ENCODE data around the gene TARM1. TPM values are rescaled to one million over a fixed set of nuclear protein-coding genes. Genes with fewer than 3 reads are reported as not detected.
A peak's percentile ranks its signal among the peaks of the same experiment; 100 is the strongest.

TARM1 gene
- total RNA-seq, 4 donors from 2014 or later: not detected

GRCh38 chr19:54107876-54108490 is 26.8 kb upstream of the TARM1 start:
- H3K4me1 ChIP-seq: peaks cover 0 to 7% of the 10 kb centered on the region in 2 donors
- no peak overlapping the region for H3K27ac ChIP-seq
- intact Hi-C loops (cut with DNase I; ENCODE audit: low total_unique reads): no loop called here
- DNase-seq: no peak
- no peaks in the 10 kb centered on the region for H3K9me3 ChIP-seq
- TF ChIP-seq POLR2A (IDR thresholded peaks at IDR 0.05) (no peak), CTCF (IDR thresholded peaks at IDR 0.05) (no peak)
- no peaks in the 10 kb centered on the region for H3K36me3 ChIP-seq
- no peaks in the 10 kb centered on the region for H3K27me3 ChIP-seq
- no peak overlapping the region for H3K4me3 ChIP-seq

- peaks cover 0 to 7% of the 10 kb centered on the region in 2 donors for H3K4me1 ChIP-seq
- H3K9me3 ChIP-seq: no peaks in the 10 kb centered on the region
- no peaks in the 10 kb centered on the region for H3K36me3 ChIP-seq
- no peaks in the 10 kb centered on the region for H3K27me3 ChIP-seq
- H3K4me3 ChIP-seq: no peak overlapping the region
- H3K27ac ChIP-seq: no peak overlapping the region
- no peak for DNase-seq
- intact Hi-C loops (cut with DNase I; ENCODE audit: low total_unique reads): no loop called here
- TF ChIP-seq CTCF (IDR thresholded peaks at IDR 0.05) (no peak), POLR2A (IDR thresholded peaks at IDR 0.05) (no peak)
These were observed 25.6 kb upstream of the TARM1 start for GRCh38 chr19:54106716-54107115.

- Histone ChIP-seq H3K27ac (no peak overlapping the region), H3K27me3 (no peaks in the 10 kb centered on the region), H3K36me3 (no peaks in the 10 kb centered on the region), H3K4me3 (no peak overlapping the region), H3K9me3 (no peaks in the 10 kb centered on the region), H3K4me1 (peaks cover 0 to 7% of the 10 kb centered on the region in 2 donors)
- DNase-seq: no peak
- intact Hi-C loops (cut with DNase I; ENCODE audit: low total_unique reads): no loop called here
- no peak for TF ChIP-seq CTCF (IDR thresholded peaks at IDR 0.05)
- TF ChIP-seq POLR2A (IDR thresholded peaks at IDR 0.05): no peak
These were observed 24.6 kb upstream of the TARM1 start for GRCh38 chr19:54105796-54106195.

- TF ChIP-seq POLR2A (IDR thresholded peaks at IDR 0.05): no peak
- TF ChIP-seq CTCF (IDR thresholded peaks at IDR 0.05): no peak
- no peak overlapping the region for H3K4me3 ChIP-seq
- no peak for DNase-seq
- intact Hi-C loops (cut with DNase I; ENCODE audit: low total_unique reads): no loop called here
- no peak overlapping the region for H3K27ac ChIP-seq
- H3K27me3 ChIP-seq: no peaks in the 10 kb centered on the region
- no peaks in the 10 kb centered on the region for H3K36me3 ChIP-seq
- H3K4me1 ChIP-seq: peaks cover 0 to 7% of the 10 kb centered on the region in 2 donors
- H3K9me3 ChIP-seq: no peaks in the 10 kb centered on the region
These were observed 24.0 kb upstream of the TARM1 start for GRCh38 chr19:54104998-54105715.

- peak; percentile 97 for DNase-seq
- peak within 1 kb of the TSS; percentile 93 to 98 for H3K4me3 ChIP-seq
- no peaks in the 10 kb centered on the region for H3K36me3 ChIP-seq
- TF ChIP-seq CTCF (IDR thresholded peaks at IDR 0.05) (peak in 1 of 4 experiments; percentile 38), POLR2A (IDR thresholded peaks at IDR 0.05) (peak; percentile 13 to 65)
- peak within 1 kb of the TSS; percentile 60 to 70 for H3K27ac ChIP-seq
- intact Hi-C loops (cut with DNase I; ENCODE audit: low total_unique reads): no loop called here
- no peaks in the 10 kb centered on the region for H3K27me3 ChIP-seq
- H3K4me1 ChIP-seq: peaks cover 0 to 7% of the 10 kb centered on the region in 2 donors
- H3K9me3 ChIP-seq: no peaks in the 10 kb centered on the region
These were observed 21.4 kb upstream of the TARM1 start, which contains the start of gene NDUFA3 for GRCh38 chr19:54102421-54103169. TSS of gene NDUFA3 (plus strand) at chr19:54102855. CDS start at chr19:54102879, 24 bp downstream.

Data from uterus (tissue), 4 donors.